SK-N-SH (cell line): ENCODE results near the gene CTNNA3. TPM values are rescaled to one million over a fixed set of nuclear protein-coding genes. Genes with fewer than 3 reads are reported as not detected.
A peak's percentile ranks its signal among the peaks of the same experiment; 100 is the strongest.

Experiments used
- CTCF ChIA-PET: fragments of 300-600, 350-600 bp; formaldehyde crosslinking; extraction: SDS; loops from one replicate; lab custom pipeline; 2021; lab: Yijun Ruan, JAX
- POLR2A ChIA-PET: fragments of 350-600 bp; sonication (Branson Sonifier 250); formaldehyde crosslinking; extraction: SDS; loops from one replicate; lab custom pipeline; 2020; ENCODE audit warnings: antibody characterized with exemption, inconsistent platforms; lab: Yijun Ruan, JAX
- DNase-seq: peaks from one replicate; pipeline ENCODE4 v3.0.0; 2012
- H2AFZ ChIP-seq: fragments of 200-600 bp; sonication (generic); 2 replicates; pipeline ENCODE4 v1.8.1; 2016; ENCODE audit warnings: antibody characterized with exemption, mild to moderate bottlenecking, low read depth
- H3F3A ChIP-seq: fragments of 200-600 bp; sonication (generic); replicated peaks from 2 replicates; pipeline ENCODE3; 2016; ENCODE audit warnings: antibody characterized with exemption, mild to moderate bottlenecking; ENCODE audit not compliant: insufficient read depth
- H3K27ac ChIP-seq, 2 experiments: fragments of 200-500 bp in 1 of 2; fragments of 200-600 bp in 1 of 2; sonication (Bioruptor generic) in 1 of 2; sonication (generic), shearing (Covaris generic) in 1 of 2; 2 replicates each; pipeline versions ENCODE4 v1.5.1 to v1.6.1; 2014 to 2016; ENCODE audit warnings: low read depth in 2 of 2, inconsistent platforms in 1 of 2, low read length in 1 of 2, mild to moderate bottlenecking in 1 of 2, mixed read lengths in 1 of 2
- H3K27me3 ChIP-seq: fragments of 200-600 bp; sonication (generic), shearing (Covaris generic); 2 replicates; pipeline ENCODE4 v1.6.1; 2016; ENCODE audit warnings: mixed run types; ENCODE audit not compliant: insufficient read depth
- H3K36me3 ChIP-seq, 2 experiments: fragments of 200-500 bp in 1 of 2; fragments of 200-600 bp in 1 of 2; sonication (Bioruptor generic) in 1 of 2; sonication (generic) in 1 of 2; replicated peaks in 1 of 2; 2 replicates each; pipeline versions ENCODE3 to v1.5.1; 2014 to 2016; ENCODE audit warnings: low read length in 1 of 2, mild to moderate bottlenecking in 1 of 2; ENCODE audit not compliant: insufficient read depth in 2 of 2, control insufficient read depth in 1 of 2
- H3K4me1 ChIP-seq, 2 experiments: fragments of 200-500 bp in 1 of 2; fragments of 200-600 bp in 1 of 2; sonication (Bioruptor generic) in 1 of 2; sonication (generic), shearing (Covaris generic) in 1 of 2; 2 replicates each; pipeline versions ENCODE4 v1.5.1 to v1.6.1; 2014 to 2016; ENCODE audit warnings: low read depth in 1 of 2, low read length in 1 of 2, mixed run types in 1 of 2; ENCODE audit not compliant: insufficient read depth in 2 of 2, control insufficient read depth in 1 of 2
- H3K4me2 ChIP-seq: fragments of 200-600 bp; sonication (generic), shearing (Covaris generic); 2 replicates; pipeline ENCODE4 v1.6.1; 2017; ENCODE audit warnings: mixed run types
- H3K4me3 ChIP-seq, 2 experiments: fragments of 200-500 bp in 1 of 2; fragments of 200-600 bp in 1 of 2; sonication (Bioruptor generic) in 1 of 2; sonication (generic), shearing (Covaris generic) in 1 of 2; 2 replicates each; pipeline versions ENCODE4 v1.5.1 to v1.8.1; 2014 to 2016; ENCODE audit warnings: low read depth in 2 of 2, inconsistent platforms in 1 of 2, low read length in 1 of 2, mild to moderate bottlenecking in 1 of 2, mixed read lengths in 1 of 2, moderate library complexity in 1 of 2
- H3K79me2 ChIP-seq: fragments of 200-600 bp; sonication (generic); 2 replicates; pipeline ENCODE4 v1.8.1; 2017; ENCODE audit warnings: mild to moderate bottlenecking; ENCODE audit not compliant: insufficient read depth
- H3K9ac ChIP-seq: fragments of 200-600 bp; sonication (generic); 2 replicates; pipeline ENCODE4 v1.6.1; 2017; ENCODE audit warnings: mixed run types
- H3K9me2 ChIP-seq: fragments of 200-600 bp; sonication (generic); 2 replicates; pipeline ENCODE4 v1.6.1; 2017; ENCODE audit warnings: mixed run types
- H3K9me3 ChIP-seq: fragments of 200-600 bp; sonication (generic); 2 replicates; pipeline ENCODE4 v1.6.1; 2017; ENCODE audit warnings: mixed run types, mild to moderate bottlenecking, moderate library complexity
- H4K20me1 ChIP-seq: fragments of 200-600 bp; sonication (generic); 2 replicates; pipeline ENCODE4 v1.6.1; 2017; ENCODE audit warnings: mild to moderate bottlenecking, mixed run types; ENCODE audit not compliant: insufficient read depth
- CHD2 ChIP-seq: fragments of 150-350 bp; IDR thresholded peaks from 2 replicates; pipeline ENCODE4 v1.6.1; 2018; ENCODE audit warnings: low read length; ENCODE audit not compliant: partially characterized antibody
- EZH2phosphoT487 ChIP-seq: fragments of 200-600 bp; sonication (generic); IDR thresholded peaks from 2 replicates; pipeline ENCODE4 v1.6.1; 2017; ENCODE audit warnings: low read depth, mixed run types, mild to moderate bottlenecking, antibody characterized with exemption, moderate library complexity, borderline replicate concordance
- FOSL2 ChIP-seq: IDR thresholded peaks from 2 replicates; pipeline ENCODE4 v1.4.0; 2012; ENCODE audit warnings: low read depth, mild to moderate bottlenecking, moderate library complexity, borderline replicate concordance
- FOXJ3 ChIP-seq: sonication (generic); formaldehyde crosslinking; IDR thresholded peaks from 2 replicates; pipeline ENCODE4 v1.5.1; 2020; ENCODE audit warnings: mild to moderate bottlenecking, missing genetic modification reagents
- JUND ChIP-seq: IDR thresholded peaks from 2 replicates; pipeline ENCODE4 v1.4.0; 2012
- NRF1 ChIP-seq: IDR thresholded peaks from 2 replicates; pipeline ENCODE4 v1.6.1; 2012; ENCODE audit warnings: low read depth, mild to moderate bottlenecking, low read length
- POLR2AphosphoS5 ChIP-seq: IDR thresholded peaks from 2 replicates; pipeline ENCODE4 v1.6.1; 2012; ENCODE audit warnings: low read depth, low read length
- WGBS: methylation state at CpG from one replicate; pipeline ENCODE4 v1.1.6; 2017; ENCODE audit warnings: low lambda C conversion rate; 5-methylcytosine and 5-hydroxymethylcytosine counted together
- polyA plus RNA-seq, 3 experiments: library from polyadenylated mRNA; depleted of rRNA; stranded (reverse); fragments of >200 nt; gene quantifications; 2 replicates each; pipeline ENCODE4 v1.2.3, GENCODE V29; 2012
- TF ChIP-seq, protein P1 (sequence below): IDR thresholded peaks from 2 replicates; pipeline ENCODE4; 2012
- TF ChIP-seq, protein P2 (sequence below): fragments of 200-600 bp; sonication (generic); IDR thresholded peaks from 2 replicates; pipeline ENCODE4 v1.6.1; 2017; ENCODE audit warnings: antibody characterized with exemption, mild to moderate bottlenecking, moderate library complexity
- TF ChIP-seq, protein P3 (sequence below): IDR thresholded peaks from 2 replicates; pipeline ENCODE4 v1.4.0; 2012; ENCODE audit warnings: low read depth, borderline replicate concordance

CTNNA3 gene
- polyA plus RNA-seq, 1 of the 3 experiments (the other 2 are of a cell fraction), result not detected

DNA sequence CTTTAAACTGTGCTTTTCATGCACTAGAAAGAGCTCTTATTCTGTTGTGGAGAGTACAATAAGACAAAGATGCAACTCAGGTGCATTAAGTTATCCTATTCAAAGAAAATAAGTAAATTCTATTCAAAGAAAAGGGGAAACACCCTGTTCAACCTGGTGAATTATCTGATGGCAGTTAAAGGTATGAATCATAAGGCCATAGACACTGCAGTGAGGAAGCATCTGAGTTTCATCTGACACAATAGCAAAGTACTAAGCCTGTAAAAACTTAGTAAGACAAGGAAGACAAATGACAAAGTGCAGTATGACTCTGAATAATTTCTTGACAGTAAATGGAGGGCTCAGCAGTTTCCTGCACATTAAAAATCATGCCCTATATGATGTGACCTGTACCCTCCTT is 861.2 kb downstream of the CTNNA3 start:
- Histone ChIP-seq H3K4me2 (no peak overlapping the region), H2AFZ (no peak overlapping the region), H3K4me3 (no peak overlapping the region), H3K9me3 (no peaks in the 10 kb centered on the region), H3K27ac (no peak overlapping the region), H3K36me3 (no peaks in the 10 kb centered on the region), H3K79me2 (no peaks in the 10 kb centered on the region), H3F3A (no peaks in the 10 kb centered on the region), H4K20me1 (no peaks in the 10 kb centered on the region), H3K27me3 (no peaks in the 10 kb centered on the region), H3K4me1 (peaks cover 0 to 13% of the 10 kb centered on the region in 2 experiments; a peak in 1 of 4 replicates), H3K9me2 (no peaks in the 10 kb centered on the region), H3K9ac (no peak overlapping the region)
- DNase-seq, result no peak
- TF ChIP-seq NRF1, result no peak
- no peak for TF ChIP-seq FOSL2
- TF ChIP-seq, protein P1, sequence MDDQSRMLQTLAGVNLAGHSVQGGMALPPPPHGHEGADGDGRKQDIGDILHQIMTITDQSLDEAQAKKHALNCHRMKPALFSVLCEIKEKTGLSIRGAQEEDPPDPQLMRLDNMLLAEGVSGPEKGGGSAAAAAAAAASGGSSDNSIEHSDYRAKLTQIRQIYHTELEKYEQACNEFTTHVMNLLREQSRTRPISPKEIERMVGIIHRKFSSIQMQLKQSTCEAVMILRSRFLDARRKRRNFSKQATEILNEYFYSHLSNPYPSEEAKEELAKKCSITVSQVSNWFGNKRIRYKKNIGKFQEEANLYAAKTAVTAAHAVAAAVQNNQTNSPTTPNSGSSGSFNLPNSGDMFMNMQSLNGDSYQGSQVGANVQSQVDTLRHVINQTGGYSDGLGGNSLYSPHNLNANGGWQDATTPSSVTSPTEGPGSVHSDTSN, result peak; percentile 24; the same call in 1 of the 2 replicates
- TF ChIP-seq, protein P2, sequence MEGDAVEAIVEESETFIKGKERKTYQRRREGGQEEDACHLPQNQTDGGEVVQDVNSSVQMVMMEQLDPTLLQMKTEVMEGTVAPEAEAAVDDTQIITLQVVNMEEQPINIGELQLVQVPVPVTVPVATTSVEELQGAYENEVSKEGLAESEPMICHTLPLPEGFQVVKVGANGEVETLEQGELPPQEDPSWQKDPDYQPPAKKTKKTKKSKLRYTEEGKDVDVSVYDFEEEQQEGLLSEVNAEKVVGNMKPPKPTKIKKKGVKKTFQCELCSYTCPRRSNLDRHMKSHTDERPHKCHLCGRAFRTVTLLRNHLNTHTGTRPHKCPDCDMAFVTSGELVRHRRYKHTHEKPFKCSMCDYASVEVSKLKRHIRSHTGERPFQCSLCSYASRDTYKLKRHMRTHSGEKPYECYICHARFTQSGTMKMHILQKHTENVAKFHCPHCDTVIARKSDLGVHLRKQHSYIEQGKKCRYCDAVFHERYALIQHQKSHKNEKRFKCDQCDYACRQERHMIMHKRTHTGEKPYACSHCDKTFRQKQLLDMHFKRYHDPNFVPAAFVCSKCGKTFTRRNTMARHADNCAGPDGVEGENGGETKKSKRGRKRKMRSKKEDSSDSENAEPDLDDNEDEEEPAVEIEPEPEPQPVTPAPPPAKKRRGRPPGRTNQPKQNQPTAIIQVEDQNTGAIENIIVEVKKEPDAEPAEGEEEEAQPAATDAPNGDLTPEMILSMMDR, result no peak
- POLR2A ChIA-PET, result no interaction called here
- CTCF ChIA-PET, result no interaction called here

DNA sequence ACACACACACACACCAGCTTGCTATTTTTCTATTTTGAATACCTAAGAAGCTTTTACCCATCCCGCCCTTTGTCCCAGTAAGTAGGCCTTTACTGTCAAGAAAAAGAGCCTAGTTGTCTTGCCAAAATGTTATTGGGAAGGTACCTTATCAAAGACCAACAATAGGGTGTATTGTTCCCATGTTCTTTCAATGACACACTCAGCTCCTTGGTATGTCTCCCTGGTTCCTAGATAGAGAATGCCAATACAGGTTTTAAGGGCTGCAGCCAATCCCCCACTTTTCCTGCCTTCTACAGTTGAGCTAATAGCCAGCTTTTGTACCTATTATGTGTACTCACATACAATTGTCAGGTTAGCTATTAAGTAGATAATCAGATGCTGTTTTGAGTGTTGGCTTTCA is 862.1 kb downstream of the CTNNA3 start:
- Histone ChIP-seq H3K9me3 (no peaks in the 10 kb centered on the region), H3K9ac (no peak overlapping the region), H3K36me3 (no peaks in the 10 kb centered on the region), H3K4me3 (no peak overlapping the region), H3K4me2 (no peak overlapping the region), H3K4me1 (peaks cover 0 to 13% of the 10 kb centered on the region in 2 experiments; a peak in 1 of 4 replicates), H2AFZ (no peak overlapping the region), H3K79me2 (no peaks in the 10 kb centered on the region), H3F3A (no peaks in the 10 kb centered on the region), H3K27ac (no peak overlapping the region), H3K9me2 (no peaks in the 10 kb centered on the region), H4K20me1 (no peaks in the 10 kb centered on the region), H3K27me3 (no peaks in the 10 kb centered on the region)
- CTCF ChIA-PET, result no interaction called here
- DNase-seq, result no peak
- POLR2A ChIA-PET, result no interaction called here
- TF ChIP-seq POLR2AphosphoS5, result no peak
- no peak for TF ChIP-seq CHD2
- no peak for TF ChIP-seq JUND
- TF ChIP-seq FOXJ3 (CRISPR knock-in tag), result no peak
- TF ChIP-seq, protein P3, sequence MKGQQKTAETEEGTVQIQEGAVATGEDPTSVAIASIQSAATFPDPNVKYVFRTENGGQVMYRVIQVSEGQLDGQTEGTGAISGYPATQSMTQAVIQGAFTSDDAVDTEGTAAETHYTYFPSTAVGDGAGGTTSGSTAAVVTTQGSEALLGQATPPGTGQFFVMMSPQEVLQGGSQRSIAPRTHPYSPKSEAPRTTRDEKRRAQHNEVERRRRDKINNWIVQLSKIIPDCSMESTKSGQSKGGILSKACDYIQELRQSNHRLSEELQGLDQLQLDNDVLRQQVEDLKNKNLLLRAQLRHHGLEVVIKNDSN, result no peak
- no peak for TF ChIP-seq EZH2phosphoT487
- 6% methylated on average over 1 of the region's 1 CpG for WGBS
